ENCODE measurements around the gene TRPC3. TPM values are rescaled to one million over a fixed set of nuclear protein-coding genes. Genes with fewer than 3 reads are reported as not detected.

The TRPC3 gene
- polyA plus RNA-seq, 1 donor from 2014 or later, result 6.9 TPM

GRCh38 chr4:121888134-121888533, 63.7 kb downstream of the TRPC3 start:
- Histone ChIP-seq H4K20me1 (ENCODE audit: insufficient read depth) (no peaks in the 10 kb centered on the region), H3F3A (ENCODE audit: insufficient read depth, low read length, poor library complexity, severe bottlenecking) (no peaks in the 10 kb centered on the region), H3K27ac (ENCODE audit: low read length) (no peak overlapping the region), H3K9ac (ENCODE audit: low read length) (no peak overlapping the region), H3K27me3 (ENCODE audit: insufficient read depth, low read depth, low read length) (no peaks in the 10 kb centered on the region), H3K4me3 (ENCODE audit: low read length) (no peak overlapping the region), H2AFZ (ENCODE audit: low read depth, low read length) (no peak overlapping the region), H3K4me2 (ENCODE audit: low read length) (no peak overlapping the region), H3K9me2 (ENCODE audit: insufficient read depth, low read length) (no peaks in the 10 kb centered on the region), H3K9me3 (ENCODE audit: low read length) (no peaks in the 10 kb centered on the region), H3K79me2 (replicated peaks; ENCODE audit: insufficient read depth, low read length) (no peaks in the 10 kb centered on the region), H3K36me3 (ENCODE audit: insufficient read depth, low read length) (no peaks in the 10 kb centered on the region)
- TF ChIP-seq CTCF (IDR thresholded peaks at IDR 0.05; ENCODE audit: poor library complexity, severe bottlenecking) (no peak), EP300 (conservative IDR thresholded peaks at IDR 0.05; ENCODE audit: poor library complexity, severe bottlenecking) (no peak)

DNA sequence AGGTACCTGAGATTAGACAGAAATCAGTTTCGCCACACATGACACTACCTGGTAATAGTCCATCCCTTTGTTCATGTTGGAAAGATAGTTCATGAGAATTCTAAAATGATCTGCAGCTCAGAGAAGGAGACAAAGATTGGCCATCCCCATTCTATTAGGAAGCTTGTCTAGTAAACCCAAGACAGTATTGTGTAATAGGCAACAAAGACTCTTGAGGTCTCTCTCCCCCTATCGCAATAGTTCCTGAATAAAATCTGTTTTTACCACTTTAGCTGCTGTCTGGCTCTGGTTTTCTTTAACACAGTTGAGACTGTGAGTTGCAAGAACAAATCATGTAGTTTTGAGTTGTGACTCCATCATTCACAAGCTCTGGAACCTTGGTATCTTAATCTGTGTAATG, 66.7 kb downstream of the TRPC3 start:
- TF ChIP-seq, protein P1, sequence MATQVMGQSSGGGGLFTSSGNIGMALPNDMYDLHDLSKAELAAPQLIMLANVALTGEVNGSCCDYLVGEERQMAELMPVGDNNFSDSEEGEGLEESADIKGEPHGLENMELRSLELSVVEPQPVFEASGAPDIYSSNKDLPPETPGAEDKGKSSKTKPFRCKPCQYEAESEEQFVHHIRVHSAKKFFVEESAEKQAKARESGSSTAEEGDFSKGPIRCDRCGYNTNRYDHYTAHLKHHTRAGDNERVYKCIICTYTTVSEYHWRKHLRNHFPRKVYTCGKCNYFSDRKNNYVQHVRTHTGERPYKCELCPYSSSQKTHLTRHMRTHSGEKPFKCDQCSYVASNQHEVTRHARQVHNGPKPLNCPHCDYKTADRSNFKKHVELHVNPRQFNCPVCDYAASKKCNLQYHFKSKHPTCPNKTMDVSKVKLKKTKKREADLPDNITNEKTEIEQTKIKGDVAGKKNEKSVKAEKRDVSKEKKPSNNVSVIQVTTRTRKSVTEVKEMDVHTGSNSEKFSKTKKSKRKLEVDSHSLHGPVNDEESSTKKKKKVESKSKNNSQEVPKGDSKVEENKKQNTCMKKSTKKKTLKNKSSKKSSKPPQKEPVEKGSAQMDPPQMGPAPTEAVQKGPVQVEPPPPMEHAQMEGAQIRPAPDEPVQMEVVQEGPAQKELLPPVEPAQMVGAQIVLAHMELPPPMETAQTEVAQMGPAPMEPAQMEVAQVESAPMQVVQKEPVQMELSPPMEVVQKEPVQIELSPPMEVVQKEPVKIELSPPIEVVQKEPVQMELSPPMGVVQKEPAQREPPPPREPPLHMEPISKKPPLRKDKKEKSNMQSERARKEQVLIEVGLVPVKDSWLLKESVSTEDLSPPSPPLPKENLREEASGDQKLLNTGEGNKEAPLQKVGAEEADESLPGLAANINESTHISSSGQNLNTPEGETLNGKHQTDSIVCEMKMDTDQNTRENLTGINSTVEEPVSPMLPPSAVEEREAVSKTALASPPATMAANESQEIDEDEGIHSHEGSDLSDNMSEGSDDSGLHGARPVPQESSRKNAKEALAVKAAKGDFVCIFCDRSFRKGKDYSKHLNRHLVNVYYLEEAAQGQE (IDR thresholded peaks at IDR 0.05; ENCODE audit: borderline replicate concordance), result no peak
- no peak for TF ChIP-seq MXI1 (conservative IDR thresholded peaks at IDR 0.05; ENCODE audit: poor library complexity, severe bottlenecking)
- TF ChIP-seq POLR2AphosphoS5 (IDR thresholded peaks at IDR 0.05), result no peak
- TF ChIP-seq EZH2 (IDR thresholded peaks at IDR 0.05; ENCODE audit: borderline replicate concordance, insufficient read depth, low read length, poor library complexity, severe bottlenecking), result no peak
- TF ChIP-seq CTCF (IDR thresholded peaks at IDR 0.05; ENCODE audit: poor library complexity, severe bottlenecking), result no peak
- no peak for TF ChIP-seq RAD21 (conservative IDR thresholded peaks at IDR 0.05)
- no peak for TF ChIP-seq SMC3 (conservative IDR thresholded peaks at IDR 0.05; ENCODE audit: poor library complexity)
- TF ChIP-seq EP300 (conservative IDR thresholded peaks at IDR 0.05; ENCODE audit: poor library complexity, severe bottlenecking), result no peak
- no peak for TF ChIP-seq TAF1 (IDR thresholded peaks at IDR 0.05; ENCODE audit: low read depth)
- Histone ChIP-seq H3K9me3 (ENCODE audit: low read length) (no peaks in the 10 kb centered on the region), H3K27me3 (ENCODE audit: insufficient read depth, low read depth, low read length) (no peaks in the 10 kb centered on the region), H3K9me2 (ENCODE audit: insufficient read depth, low read length) (no peaks in the 10 kb centered on the region), H3F3A (ENCODE audit: insufficient read depth, low read length, poor library complexity, severe bottlenecking) (no peaks in the 10 kb centered on the region), H3K36me3 (ENCODE audit: insufficient read depth, low read length) (no peaks in the 10 kb centered on the region), H3K4me3 (ENCODE audit: low read length) (no peak overlapping the region), H4K20me1 (ENCODE audit: insufficient read depth) (no peaks in the 10 kb centered on the region), H3K9ac (ENCODE audit: low read length) (no peak overlapping the region), H3K4me2 (ENCODE audit: low read length) (no peak overlapping the region), H2AFZ (ENCODE audit: low read depth, low read length) (no peak overlapping the region), H3K79me2 (replicated peaks; ENCODE audit: insufficient read depth, low read length) (no peaks in the 10 kb centered on the region), H3K27ac (ENCODE audit: low read length) (no peak overlapping the region)

Data from neural cell (in vitro differentiated cells).